ENCODE results near the gene KRT28. TPM values are rescaled to one million over a fixed set of nuclear protein-coding genes. Genes with fewer than 3 reads are reported as not detected.

KRT28 gene
- total and polyA plus RNA-seq, 2 donors from 2014 or later = not detected

DNA sequence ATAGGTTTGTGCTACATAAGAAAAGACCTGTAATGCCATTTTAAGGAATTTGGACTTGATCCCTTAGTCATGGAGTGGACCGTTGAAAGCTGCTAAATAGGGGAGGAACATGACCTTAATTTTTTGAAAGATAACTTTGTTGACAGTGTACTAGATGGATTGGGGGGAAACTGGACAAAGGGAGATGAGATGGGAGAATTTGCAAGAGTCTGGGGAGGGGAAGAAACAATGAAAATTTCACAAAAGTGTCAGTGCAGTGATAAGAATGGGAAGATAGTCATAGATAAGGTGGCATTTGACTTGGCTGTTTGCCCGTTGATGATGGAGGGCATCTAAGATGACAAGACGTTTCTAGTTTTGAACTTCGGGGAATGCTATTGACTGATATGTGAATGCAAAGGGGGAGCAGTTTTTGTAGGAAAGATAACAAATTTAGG lies 44.9 kb upstream of the KRT28 start:
- TF ChIP-seq, protein P1, sequence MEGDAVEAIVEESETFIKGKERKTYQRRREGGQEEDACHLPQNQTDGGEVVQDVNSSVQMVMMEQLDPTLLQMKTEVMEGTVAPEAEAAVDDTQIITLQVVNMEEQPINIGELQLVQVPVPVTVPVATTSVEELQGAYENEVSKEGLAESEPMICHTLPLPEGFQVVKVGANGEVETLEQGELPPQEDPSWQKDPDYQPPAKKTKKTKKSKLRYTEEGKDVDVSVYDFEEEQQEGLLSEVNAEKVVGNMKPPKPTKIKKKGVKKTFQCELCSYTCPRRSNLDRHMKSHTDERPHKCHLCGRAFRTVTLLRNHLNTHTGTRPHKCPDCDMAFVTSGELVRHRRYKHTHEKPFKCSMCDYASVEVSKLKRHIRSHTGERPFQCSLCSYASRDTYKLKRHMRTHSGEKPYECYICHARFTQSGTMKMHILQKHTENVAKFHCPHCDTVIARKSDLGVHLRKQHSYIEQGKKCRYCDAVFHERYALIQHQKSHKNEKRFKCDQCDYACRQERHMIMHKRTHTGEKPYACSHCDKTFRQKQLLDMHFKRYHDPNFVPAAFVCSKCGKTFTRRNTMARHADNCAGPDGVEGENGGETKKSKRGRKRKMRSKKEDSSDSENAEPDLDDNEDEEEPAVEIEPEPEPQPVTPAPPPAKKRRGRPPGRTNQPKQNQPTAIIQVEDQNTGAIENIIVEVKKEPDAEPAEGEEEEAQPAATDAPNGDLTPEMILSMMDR (IDR thresholded peaks at IDR 0.05; ENCODE audit: borderline replicate concordance, extremely low read depth, insufficient read depth) = no peak
- H3K27ac ChIP-seq (ENCODE audit: low read depth in 2 of 2, low read length in 2 of 2) = no peak overlapping the region
- H3K27me3 ChIP-seq (ENCODE audit: control insufficient read depth, insufficient read depth, low read length) = no peaks in the 10 kb centered on the region
- H3K36me3 ChIP-seq (ENCODE audit: control insufficient read depth in 2 of 3, insufficient read depth in 3 of 3, low read length in 3 of 3) = no peaks in the 10 kb centered on the region
- no peaks in the 10 kb centered on the region for H3K9me3 ChIP-seq (ENCODE audit: control insufficient read depth in 2 of 3, insufficient read depth in 1 of 3, low read length in 3 of 3)
- intact Hi-C loops (cut with DNase I) = no loop called here
- H3K9ac ChIP-seq (ENCODE audit: low read length in 3 of 3) = no peak overlapping the region
- FAIRE-seq (no peak), DNase-seq (no peak)
- H3K4me3 ChIP-seq (ENCODE audit: low read length in 3 of 3) = no peak overlapping the region
- no peaks in the 10 kb centered on the region for H3K4me1 ChIP-seq (ENCODE audit: control insufficient read depth in 2 of 3, insufficient read depth in 2 of 3, low read depth in 1 of 3, low read length in 3 of 3)

DNA sequence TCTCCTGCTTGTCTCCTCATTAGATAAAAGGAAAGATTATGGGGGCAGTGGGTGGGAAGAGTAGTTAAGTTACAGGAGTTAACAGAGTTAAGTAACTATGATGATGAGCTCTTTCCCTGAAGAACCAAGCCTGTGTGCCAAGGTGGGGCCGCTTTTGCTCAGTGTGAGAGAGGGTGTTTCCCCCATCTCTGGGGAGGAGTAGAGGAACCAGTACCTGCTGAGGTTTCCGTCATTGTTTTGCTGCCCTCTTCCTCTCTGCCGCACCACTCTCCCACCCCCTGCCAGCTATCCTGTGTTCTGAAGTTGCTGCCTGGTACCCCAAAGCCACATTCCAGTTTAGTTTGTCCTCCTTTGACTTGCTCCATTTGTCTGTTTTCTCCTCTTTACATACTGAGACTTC lies 43.5 kb upstream of the KRT28 start:
- Histone ChIP-seq H3K9ac (ENCODE audit: low read length in 3 of 3) (no peak overlapping the region), H3K36me3 (ENCODE audit: control insufficient read depth in 2 of 3, insufficient read depth in 3 of 3, low read length in 3 of 3) (no peaks in the 10 kb centered on the region), H3K4me1 (ENCODE audit: control insufficient read depth in 2 of 3, insufficient read depth in 2 of 3, low read depth in 1 of 3, low read length in 3 of 3) (no peaks in the 10 kb centered on the region), H3K27me3 (ENCODE audit: control insufficient read depth, insufficient read depth, low read length) (no peaks in the 10 kb centered on the region), H3K9me3 (ENCODE audit: control insufficient read depth in 2 of 3, insufficient read depth in 1 of 3, low read length in 3 of 3) (no peaks in the 10 kb centered on the region), H3K4me3 (ENCODE audit: low read length in 3 of 3) (no peak overlapping the region), H3K27ac (ENCODE audit: low read depth in 2 of 2, low read length in 2 of 2) (no peak overlapping the region)
- TF ChIP-seq, protein P1 (IDR thresholded peaks at IDR 0.05; ENCODE audit: borderline replicate concordance, extremely low read depth, insufficient read depth) = no peak
- intact Hi-C loops (cut with DNase I) = no loop called here
- DNase-seq = no peak
- FAIRE-seq = no peak

DNA sequence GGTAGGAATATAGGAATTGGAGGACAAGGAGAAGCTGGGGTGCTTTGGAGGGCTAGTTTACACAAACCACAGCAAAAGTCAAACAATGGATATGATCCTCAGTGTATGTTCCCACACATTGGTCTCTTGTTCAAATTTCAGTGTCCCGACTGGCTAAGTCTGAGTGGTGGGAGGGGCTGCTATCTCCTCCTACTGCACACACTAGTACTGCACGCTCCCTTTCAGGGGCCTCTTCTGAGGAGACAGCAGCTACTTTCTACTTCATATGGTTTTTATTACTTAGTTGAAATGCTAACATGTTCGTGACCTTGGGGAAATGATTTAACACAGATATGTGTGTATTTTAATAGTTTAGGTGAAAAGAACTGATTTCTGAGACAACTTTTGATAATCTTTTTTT lies 41.5 kb upstream of the KRT28 start:
- H3K4me3 ChIP-seq (ENCODE audit: low read length in 3 of 3) = no peak overlapping the region
- H3K27ac ChIP-seq (ENCODE audit: low read depth in 2 of 2, low read length in 2 of 2) = no peak overlapping the region
- H3K9me3 ChIP-seq (ENCODE audit: control insufficient read depth in 2 of 3, insufficient read depth in 1 of 3, low read length in 3 of 3) = no peaks in the 10 kb centered on the region
- no peak for DNase-seq
- FAIRE-seq = no peak
- H3K27me3 ChIP-seq (ENCODE audit: control insufficient read depth, insufficient read depth, low read length) = no peaks in the 10 kb centered on the region
- H3K4me1 ChIP-seq (ENCODE audit: control insufficient read depth in 2 of 3, insufficient read depth in 2 of 3, low read depth in 1 of 3, low read length in 3 of 3) = no peaks in the 10 kb centered on the region
- H3K9ac ChIP-seq (ENCODE audit: low read length in 3 of 3) = no peak overlapping the region
- intact Hi-C loops (cut with DNase I) = no loop called here
- H3K36me3 ChIP-seq (ENCODE audit: control insufficient read depth in 2 of 3, insufficient read depth in 3 of 3, low read length in 3 of 3) = no peaks in the 10 kb centered on the region
- TF ChIP-seq, protein P1 (IDR thresholded peaks at IDR 0.05; ENCODE audit: borderline replicate concordance, extremely low read depth, insufficient read depth) = no peak

GRCh38 chr17:40839194-40839593 lies 39.4 kb upstream of the KRT28 start:
- Histone ChIP-seq H3K4me3 (ENCODE audit: low read length in 3 of 3) (no peak overlapping the region), H3K9ac (ENCODE audit: low read length in 3 of 3) (no peak overlapping the region), H3K9me3 (ENCODE audit: control insufficient read depth in 2 of 3, insufficient read depth in 1 of 3, low read length in 3 of 3) (no peaks in the 10 kb centered on the region), H3K36me3 (ENCODE audit: control insufficient read depth in 2 of 3, insufficient read depth in 3 of 3, low read length in 3 of 3) (peaks cover 2 to 6% (median 6%) of the 10 kb centered on the region in 3 donors), H3K4me1 (ENCODE audit: control insufficient read depth in 2 of 3, insufficient read depth in 2 of 3, low read depth in 1 of 3, low read length in 3 of 3) (no peaks in the 10 kb centered on the region), H3K27me3 (ENCODE audit: control insufficient read depth, insufficient read depth, low read length) (no peaks in the 10 kb centered on the region), H3K27ac (ENCODE audit: low read depth in 2 of 2, low read length in 2 of 2) (no peak overlapping the region)
- DNase-seq (no peak), FAIRE-seq (no peak)
- TF ChIP-seq, protein P1 (IDR thresholded peaks at IDR 0.05; ENCODE audit: borderline replicate concordance, extremely low read depth, insufficient read depth) = no peak
- intact Hi-C loops (cut with DNase I) = no loop called here

All from kidney (tissue), 14 donors.